Glutamatergic neuron (in vitro differentiated cells): ENCODE results near the gene MAPK7. TPM values are rescaled to one million over a fixed set of nuclear protein-coding genes. Genes with fewer than 3 reads are reported as not detected.

Source experiments
- DNase-seq: peaks from one replicate; pipeline ENCODE4 v3.0.0; 2022
- H3K27ac Mint-ChIP-seq: one replicate; pipeline ENCODE4 v1.8.0; 2020; ENCODE audit warnings: mild to moderate bottlenecking, mixed read lengths, inconsistent platforms; ENCODE audit not compliant: unreplicated experiment
- H3K27me3 Mint-ChIP-seq: one replicate; pipeline ENCODE4 v1.8.0; 2020; ENCODE audit warnings: mild to moderate bottlenecking, moderate library complexity, mixed read lengths, inconsistent platforms; ENCODE audit not compliant: unreplicated experiment
- H3K36me3 Mint-ChIP-seq: one replicate; pipeline ENCODE4 v1.8.0; 2020; ENCODE audit warnings: mild to moderate bottlenecking, mixed read lengths, inconsistent platforms; ENCODE audit not compliant: unreplicated experiment
- H3K4me1 Mint-ChIP-seq: one replicate; pipeline ENCODE4 v1.8.0; 2020; ENCODE audit warnings: mild to moderate bottlenecking, low read depth, mixed read lengths, inconsistent platforms; ENCODE audit not compliant: unreplicated experiment
- H3K4me3 Mint-ChIP-seq: one replicate; pipeline ENCODE4 v1.8.0; 2020; ENCODE audit warnings: mild to moderate bottlenecking, mixed read lengths, inconsistent platforms; ENCODE audit not compliant: unreplicated experiment
- H3K9me3 Mint-ChIP-seq: one replicate; pipeline ENCODE4 v1.8.0; 2020; ENCODE audit warnings: mild to moderate bottlenecking, moderate library complexity, mixed read lengths, inconsistent platforms; ENCODE audit not compliant: unreplicated experiment
- CTCF ChIP-seq: fragments of 200-600 bp; sonication (generic); IDR thresholded peaks from one replicate; pipeline ENCODE4 v1.5.0; 2021; ENCODE audit not compliant: partially characterized antibody, unreplicated experiment
- total RNA-seq: library from RNA; stranded (reverse); fragmentation: NEBNext Ultra II Directional; extraction: Animal tissue kit (Norgen Biotek cat#: 25700); gene quantifications from one replicate; pipeline ENCODE4 v1.2.1, GENCODE V29; 2021; ENCODE audit not compliant: unreplicated experiment

MAPK7 gene
- total RNA-seq, 1 donor from 2014 or later = 70.6 TPM

- no peak overlapping the region for H3K27ac Mint-ChIP-seq
- no peaks in the 10 kb centered on the region for H3K36me3 Mint-ChIP-seq
- no peak for DNase-seq
These were observed 40.1 kb downstream of the MAPK7 start for GRCh38 chr17:19418251-19418992.

GRCh38 chr17:19421219-19421618, 42.9 kb downstream of the MAPK7 start:
- H3K9me3 Mint-ChIP-seq = no peaks in the 10 kb centered on the region
- no peak overlapping the region for H3K27ac Mint-ChIP-seq
- no peaks in the 10 kb centered on the region for H3K27me3 Mint-ChIP-seq
- H3K36me3 Mint-ChIP-seq = no peaks in the 10 kb centered on the region
- no peak for DNase-seq
- no peaks in the 10 kb centered on the region for H3K4me1 Mint-ChIP-seq
- H3K4me3 Mint-ChIP-seq = no peak overlapping the region
- TF ChIP-seq CTCF = no peak

More at GRCh38 chr17:19418251-19418992, 40.1 kb downstream of the MAPK7 start:
- Mint-ChIP-seq H3K27me3 (peaks cover 4% of the 10 kb centered on the region), H3K9me3 (no peaks in the 10 kb centered on the region), H3K4me1 (no peaks in the 10 kb centered on the region), H3K4me3 (no peak overlapping the region)
- TF ChIP-seq CTCF = no peak

GRCh38 chr17:19421926-19422325, 43.6 kb downstream of the MAPK7 start:
- Mint-ChIP-seq H3K36me3 (no peaks in the 10 kb centered on the region), H3K27ac (no peak overlapping the region), H3K4me3 (no peak overlapping the region), H3K9me3 (no peaks in the 10 kb centered on the region), H3K4me1 (no peaks in the 10 kb centered on the region), H3K27me3 (no peaks in the 10 kb centered on the region)
- no peak for TF ChIP-seq CTCF
- DNase-seq = no peak

- Mint-ChIP-seq H3K9me3 (no peaks in the 10 kb centered on the region), H3K4me1 (no peaks in the 10 kb centered on the region), H3K4me3 (no peak overlapping the region), H3K36me3 (no peaks in the 10 kb centered on the region), H3K27me3 (no peaks in the 10 kb centered on the region), H3K27ac (no peak overlapping the region)
- DNase-seq = no peak
- TF ChIP-seq CTCF = no peak
These were observed 46.9 kb downstream of the MAPK7 start for GRCh38 chr17:19424934-19425868.
